Measurements from ENCODE around the gene FGF14.

DNA sequence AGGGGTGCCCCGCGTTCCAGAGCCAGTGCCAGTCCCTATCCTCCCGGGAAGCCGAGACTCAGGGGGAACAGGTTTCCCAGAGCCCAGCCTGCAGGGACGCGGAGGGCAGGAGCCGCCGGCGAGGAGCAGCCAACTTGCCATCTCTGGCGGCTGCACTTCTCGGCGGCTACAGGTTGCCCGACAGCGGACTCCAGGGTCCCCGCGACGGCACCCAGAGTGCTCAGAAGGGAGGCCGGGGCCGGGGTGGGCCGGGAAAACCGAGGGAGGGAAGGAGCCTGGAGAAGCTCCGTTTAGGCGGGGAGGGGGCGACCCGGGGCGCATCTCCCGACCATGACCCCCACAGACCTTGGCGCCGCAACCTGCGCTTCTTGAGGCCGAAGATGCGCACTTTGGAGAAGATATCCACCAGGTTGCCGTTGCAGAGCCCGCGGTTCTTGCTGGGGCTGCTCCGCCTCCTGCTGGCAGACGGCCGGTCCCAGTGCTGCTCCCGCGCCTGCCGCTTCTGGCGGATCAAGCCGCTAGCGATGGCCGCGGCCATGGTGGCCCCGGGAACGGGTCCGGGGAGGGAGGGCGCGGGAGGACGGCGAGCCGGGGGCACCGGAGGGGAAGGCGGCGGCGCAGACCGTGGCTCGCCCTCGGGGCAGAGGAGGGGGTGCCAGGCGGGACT lies 485.6 kb downstream of the FGF14 start:
- TF ChIP-seq, protein P1, sequence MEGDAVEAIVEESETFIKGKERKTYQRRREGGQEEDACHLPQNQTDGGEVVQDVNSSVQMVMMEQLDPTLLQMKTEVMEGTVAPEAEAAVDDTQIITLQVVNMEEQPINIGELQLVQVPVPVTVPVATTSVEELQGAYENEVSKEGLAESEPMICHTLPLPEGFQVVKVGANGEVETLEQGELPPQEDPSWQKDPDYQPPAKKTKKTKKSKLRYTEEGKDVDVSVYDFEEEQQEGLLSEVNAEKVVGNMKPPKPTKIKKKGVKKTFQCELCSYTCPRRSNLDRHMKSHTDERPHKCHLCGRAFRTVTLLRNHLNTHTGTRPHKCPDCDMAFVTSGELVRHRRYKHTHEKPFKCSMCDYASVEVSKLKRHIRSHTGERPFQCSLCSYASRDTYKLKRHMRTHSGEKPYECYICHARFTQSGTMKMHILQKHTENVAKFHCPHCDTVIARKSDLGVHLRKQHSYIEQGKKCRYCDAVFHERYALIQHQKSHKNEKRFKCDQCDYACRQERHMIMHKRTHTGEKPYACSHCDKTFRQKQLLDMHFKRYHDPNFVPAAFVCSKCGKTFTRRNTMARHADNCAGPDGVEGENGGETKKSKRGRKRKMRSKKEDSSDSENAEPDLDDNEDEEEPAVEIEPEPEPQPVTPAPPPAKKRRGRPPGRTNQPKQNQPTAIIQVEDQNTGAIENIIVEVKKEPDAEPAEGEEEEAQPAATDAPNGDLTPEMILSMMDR (IDR thresholded peaks at IDR 0.05; ENCODE audit: poor library complexity): peak; percentile 37
- TF ChIP-seq EZH2 (IDR thresholded peaks at IDR 0.05; ENCODE audit: borderline replicate concordance) (no peak), EZH2phosphoT487 (IDR thresholded peaks at IDR 0.05; ENCODE audit: low read depth, severe bottlenecking, unreplicated experiment) (peak; percentile 19)
